HUES48 (cell line): ENCODE measurements around the gene CHCHD2.
"Not testable (repeated sequence)": the region's sequence is repeated elsewhere in the genome, so short reads cannot be mapped to it uniquely, and the experiment has no call there.

Experiments
- H3K27ac ChIP-seq: one replicate; pipeline ENCODE4 v1.7.0; 2013; ENCODE audit warnings: low read depth, low read length, inconsistent platforms
- H3K27me3 ChIP-seq: 2 replicates; pipeline ENCODE4 v1.6.1; 2013; ENCODE audit warnings: mild to moderate bottlenecking, low read length; ENCODE audit not compliant: control insufficient read depth, insufficient read depth
- H3K36me3 ChIP-seq: 2 replicates; pipeline ENCODE4 v1.6.1; 2013; ENCODE audit warnings: low read length; ENCODE audit not compliant: control insufficient read depth, insufficient read depth
- H3K4me1 ChIP-seq: 2 replicates; pipeline ENCODE4 v1.6.1; 2013; ENCODE audit warnings: mild to moderate bottlenecking, low read length; ENCODE audit not compliant: control insufficient read depth, insufficient read depth
- H3K4me3 ChIP-seq: 2 replicates; pipeline ENCODE4 v1.5.1; 2013; ENCODE audit warnings: mild to moderate bottlenecking, low read depth, low read length
- H3K9ac ChIP-seq: 2 replicates; pipeline ENCODE4 v1.6.1; 2013; ENCODE audit warnings: mild to moderate bottlenecking, low read depth, low read length, moderate library complexity
- H3K9me3 ChIP-seq: 2 replicates; pipeline ENCODE4 v1.6.1; 2013; ENCODE audit warnings: low read length; ENCODE audit not compliant: control insufficient read depth, insufficient read depth

CHCHD2 gene

GRCh38 chr7:56106108-56107073 lies at the start of gene CHCHD2:
TSS of gene CHCHD2 (minus strand) at chr7:56106476. CDS start at chr7:56106413, 63 bp downstream.
- Histone ChIP-seq H3K36me3 (peaks cover 18% of the 10 kb centered on the region), H3K27ac (peak within 1 kb of the TSS; percentile 82), H3K9me3 (peaks cover 29% of the 10 kb centered on the region), H3K27me3 (no peaks in the 10 kb centered on the region), H3K4me1 (no peaks in the 10 kb centered on the region), H3K4me3 (peak within 1 kb of the TSS; percentile 87), H3K9ac (peak within 1 kb of the TSS; percentile 72)

- peaks cover 71% of the 10 kb centered on the region for H3K9me3 ChIP-seq
Measured at GRCh38 chr7:56131062-56131461, 24.8 kb upstream of the CHCHD2 start.

GRCh38 chr7:56127241-56127975 lies 21.1 kb upstream of the CHCHD2 start:
- no peaks in the 10 kb centered on the region for H3K36me3 ChIP-seq
- no peak overlapping the region for H3K9ac ChIP-seq
- peaks cover 75% of the 10 kb centered on the region for H3K9me3 ChIP-seq
- H3K4me3 ChIP-seq = no peak overlapping the region
- H3K4me1 ChIP-seq = no peaks in the 10 kb centered on the region
- no peaks in the 10 kb centered on the region for H3K27me3 ChIP-seq
- no peak overlapping the region for H3K27ac ChIP-seq

More at GRCh38 chr7:56131062-56131461, 24.8 kb upstream of the CHCHD2 start:
- not testable (repeated sequence) for H3K27ac ChIP-seq, H3K36me3 ChIP-seq, H3K4me3 ChIP-seq, H3K4me1 ChIP-seq, H3K27me3 ChIP-seq, H3K9ac ChIP-seq

- no peaks in the 10 kb centered on the region for H3K36me3 ChIP-seq
- no peak overlapping the region for H3K27ac ChIP-seq
- H3K9ac ChIP-seq = no peak overlapping the region
- no peak overlapping the region for H3K4me3 ChIP-seq
- H3K4me1 ChIP-seq = no peaks in the 10 kb centered on the region
- no peaks in the 10 kb centered on the region for H3K27me3 ChIP-seq
- peaks cover 76% of the 10 kb centered on the region for H3K9me3 ChIP-seq
Measured at GRCh38 chr7:56125831-56126230, 19.6 kb upstream of the CHCHD2 start.

- Histone ChIP-seq H3K9me3 (peaks cover 75% of the 10 kb centered on the region), H3K36me3 (no peaks in the 10 kb centered on the region), H3K27ac (no peak overlapping the region), H3K4me1 (no peaks in the 10 kb centered on the region), H3K27me3 (no peaks in the 10 kb centered on the region), H3K9ac (no peak overlapping the region), H3K4me3 (no peak overlapping the region)
Measured at GRCh38 chr7:56124981-56125380, 18.7 kb upstream of the CHCHD2 start.

- H3K9me3 ChIP-seq = peaks cover 82% of the 10 kb centered on the region
- H3K27ac ChIP-seq = no peak overlapping the region
- H3K27me3 ChIP-seq = no peaks in the 10 kb centered on the region
- H3K4me1 ChIP-seq = no peaks in the 10 kb centered on the region
- no peaks in the 10 kb centered on the region for H3K36me3 ChIP-seq
- H3K9ac ChIP-seq = no peak overlapping the region
- no peak overlapping the region for H3K4me3 ChIP-seq
Measured at GRCh38 chr7:56121440-56121839, 15.2 kb upstream of the CHCHD2 start.

GRCh38 chr7:56115852-56116538 lies 9.7 kb upstream of the CHCHD2 start, which contains the start of gene NUPR2:
TSS of gene NUPR2 (minus strand) at chr7:56116417. CDS start at chr7:56116314, 103 bp downstream.
- Histone ChIP-seq H3K9ac (no peak within 1 kb of the TSS), H3K9me3 (peaks cover 70% of the 10 kb centered on the region), H3K4me1 (no peaks in the 10 kb centered on the region), H3K4me3 (no peak within 1 kb of the TSS), H3K36me3 (no peaks in the 10 kb centered on the region), H3K27ac (no peak within 1 kb of the TSS), H3K27me3 (no peaks in the 10 kb centered on the region)

- H3K27me3 ChIP-seq = not testable (repeated sequence)
Measured at GRCh38 chr7:56112244-56112643, 6.0 kb upstream of the CHCHD2 start.

GRCh38 chr7:56110611-56111010 lies 4.3 kb upstream of the CHCHD2 start:
- H3K4me1 ChIP-seq = no peaks in the 10 kb centered on the region
- H3K27ac ChIP-seq = no peak overlapping the region
- H3K9me3 ChIP-seq = peaks cover 55% of the 10 kb centered on the region
- no peaks in the 10 kb centered on the region for H3K36me3 ChIP-seq
- no peak overlapping the region for H3K9ac ChIP-seq
- H3K4me3 ChIP-seq = no peak overlapping the region
- H3K27me3 ChIP-seq = no peaks in the 10 kb centered on the region

More at GRCh38 chr7:56112244-56112643, 6.0 kb upstream of the CHCHD2 start:
- not testable (repeated sequence) for H3K27ac ChIP-seq, H3K4me3 ChIP-seq, H3K9ac ChIP-seq, H3K4me1 ChIP-seq, H3K36me3 ChIP-seq
- H3K9me3 ChIP-seq = peaks cover 61% of the 10 kb centered on the region

- H3K4me3 ChIP-seq = no peak overlapping the region
- H3K27ac ChIP-seq = no peak overlapping the region
- no peak overlapping the region for H3K9ac ChIP-seq
- H3K27me3 ChIP-seq = no peaks in the 10 kb centered on the region
- H3K4me1 ChIP-seq = no peaks in the 10 kb centered on the region
- H3K36me3 ChIP-seq = peaks cover 8% of the 10 kb centered on the region
- H3K9me3 ChIP-seq = peaks cover 40% of the 10 kb centered on the region
Measured at GRCh38 chr7:56107954-56108258, 1.6 kb upstream of the CHCHD2 start.
